Activated CD4-positive, alpha-beta T cell treated with anti-CD3 and anti-CD28 coated beads, Interleukin-2, amount 10 ng/mL, durations not matched to agents 7 days and 5 days (primary cell): Measurements from ENCODE around the gene APOB. TPM values are rescaled to one million over a fixed set of nuclear protein-coding genes. Genes with fewer than 3 reads are reported as not detected.

Experiments used
- CTCF ChIA-PET: fragments of 350-600 bp; sonication (Branson Sonifier 250); formaldehyde crosslinking; loops from one replicate; lab custom pipeline; 2021; ENCODE audit warnings: antibody characterized with exemption; lab: Charles Lee
- POLR2A ChIA-PET: fragments of 350-600 bp; sonication (Branson Sonifier 250); formaldehyde crosslinking; loops from one replicate; lab custom pipeline; 2021; ENCODE audit warnings: antibody characterized with exemption; lab: Charles Lee
- DNase-seq: peaks from one replicate; pipeline ENCODE4 v3.0.0-alpha.2; 2020
- H3K27ac Mint-ChIP-seq: one replicate; pipeline ENCODE4 v1.8.0; 2021; ENCODE audit warnings: mild to moderate bottlenecking, moderate library complexity, mixed read lengths
- H3K27me3 Mint-ChIP-seq: one replicate; pipeline ENCODE4 v1.8.0; 2021; ENCODE audit warnings: mixed read lengths
- H3K36me3 Mint-ChIP-seq: one replicate; pipeline ENCODE4 v1.8.0; 2021; ENCODE audit warnings: low read depth, mixed read lengths
- H3K4me1 Mint-ChIP-seq: one replicate; pipeline ENCODE4 v1.8.0; 2021; ENCODE audit warnings: mixed read lengths
- H3K4me3 Mint-ChIP-seq: one replicate; pipeline ENCODE4 v1.8.0; 2021; ENCODE audit warnings: mild to moderate bottlenecking, moderate library complexity, mixed read lengths
- H3K9me3 Mint-ChIP-seq: one replicate; pipeline ENCODE4 v1.8.0; 2021; ENCODE audit warnings: mixed read lengths
- total RNA-seq, 2 experiments: library from RNA; stranded (reverse); gene quantifications; one replicate each; pipeline ENCODE4 v1.2.3, GENCODE V29; 2021

APOB gene
- total RNA-seq, 2 experiments from 2014 or later, result not detected

DNA sequence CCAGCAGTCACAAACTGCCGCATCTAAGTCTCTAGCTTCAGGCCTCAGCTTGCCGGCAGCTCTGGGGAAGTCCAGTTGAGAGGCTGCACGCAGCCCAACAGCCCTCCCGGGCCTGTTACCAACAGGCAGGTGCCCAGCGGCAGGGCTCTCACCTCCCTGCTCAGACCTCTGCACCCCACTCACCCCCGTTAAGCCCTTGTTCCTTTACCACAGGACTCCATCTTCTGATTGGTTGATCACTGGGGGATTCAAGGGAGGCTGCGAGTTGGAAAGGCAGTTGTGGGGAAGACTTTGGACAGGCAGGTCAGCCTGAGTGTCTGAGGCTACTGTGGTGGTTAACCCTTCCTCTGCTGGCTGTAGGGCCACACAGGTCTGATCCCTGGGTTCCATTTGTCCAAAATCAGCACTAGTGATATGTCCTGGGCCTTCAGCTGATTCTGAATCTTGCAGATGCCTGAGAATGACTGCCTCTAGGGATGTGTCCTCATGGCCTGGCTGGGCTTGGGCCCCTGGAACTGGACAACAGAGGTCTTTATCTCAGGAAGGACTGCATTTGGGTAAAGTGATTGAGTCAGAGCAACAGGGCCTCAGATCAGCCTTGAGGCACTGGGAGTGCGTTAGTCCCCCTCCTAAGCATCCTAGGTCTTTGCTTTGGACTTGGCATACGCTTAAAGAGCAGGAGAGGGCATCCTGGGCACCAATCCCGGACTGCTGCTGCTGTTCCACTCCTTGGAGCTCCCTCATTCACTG lies 88.4 kb downstream of the APOB start:
- H3K4me3 Mint-ChIP-seq, result no peak overlapping the region
- POLR2A ChIA-PET, result no interaction called here
- H3K27me3 Mint-ChIP-seq, result no peaks in the 10 kb centered on the region
- CTCF ChIA-PET, result interaction anchor here (2.2 kb wide), 1 partner anchor 294 kb away, joined by 7 read pairs; no protein-coding TSS in a partner anchor
- no peaks in the 10 kb centered on the region for H3K4me1 Mint-ChIP-seq
- H3K9me3 Mint-ChIP-seq, result no peaks in the 10 kb centered on the region
- no peaks in the 10 kb centered on the region for H3K36me3 Mint-ChIP-seq
- H3K27ac Mint-ChIP-seq, result no peak overlapping the region
- no peak for DNase-seq

- no peaks in the 10 kb centered on the region for H3K9me3 Mint-ChIP-seq
- H3K27ac Mint-ChIP-seq, result no peak overlapping the region
- no peak overlapping the region for H3K4me3 Mint-ChIP-seq
- H3K27me3 Mint-ChIP-seq, result peaks cover 1% of the 10 kb centered on the region
- H3K4me1 Mint-ChIP-seq, result no peaks in the 10 kb centered on the region
- CTCF ChIA-PET, result interaction anchor here (2.5 kb wide), 1 partner anchor 10 kb away, joined by 7 read pairs; no protein-coding TSS in a partner anchor
- POLR2A ChIA-PET, result no interaction called here
- no peaks in the 10 kb centered on the region for H3K36me3 Mint-ChIP-seq
- no peak for DNase-seq
Measured at GRCh38 chr2:20953146-20953824, 90.6 kb downstream of the APOB start.

Other genes starting within 250 kb of the APOB start
- 10 to 100 TPM; 28.7 to 37.0 TPM for gene LDAH, start 221.0 kb downstream of the APOB start, total RNA-seq
- gene TDRD15, start 79.9 kb upstream of the APOB start, total RNA-seq, result not detected